HepG2 (cell line): ENCODE measurements around the gene LEMD2. TPM values are rescaled to one million over a fixed set of nuclear protein-coding genes. Genes with fewer than 3 reads are reported as not detected.

Source experiments
- BRD4 ChIP-seq: sonication (generic); formaldehyde crosslinking; IDR thresholded peaks from 2 replicates; pipeline ENCODE4 v1.4.0; 2020; ENCODE audit warnings: missing genetic modification reagents
- CBX5 ChIP-seq: sonication (generic); formaldehyde crosslinking; IDR thresholded peaks from 2 replicates; pipeline ENCODE4 v1.4.0; 2020; ENCODE audit warnings: missing genetic modification reagents, borderline replicate concordance
- GTF3A ChIP-seq: sonication (generic); formaldehyde crosslinking; conservative IDR thresholded peaks from 2 replicates; pipeline ENCODE4 v1.4.0; 2020; ENCODE audit warnings: mild to moderate bottlenecking, missing genetic modification reagents
- GZF1 ChIP-seq: sonication (generic); formaldehyde crosslinking; IDR thresholded peaks from 2 replicates; pipeline ENCODE4 v1.5.1; 2020; ENCODE audit warnings: mild to moderate bottlenecking, missing genetic modification reagents
- KLF11 ChIP-seq: IDR thresholded peaks from 2 replicates; pipeline ENCODE4 v1.6.1; 2016; ENCODE audit warnings: missing compliant biosample characterization
- MXD4 ChIP-seq: IDR thresholded peaks from 2 replicates; pipeline ENCODE4 v1.6.1; 2016; ENCODE audit warnings: mild to moderate bottlenecking, missing biosample characterization, missing genetic modification reagents
- SAFB2 ChIP-seq: sonication (generic); formaldehyde crosslinking; IDR thresholded peaks from 2 replicates; pipeline ENCODE4 v1.5.1; 2020; ENCODE audit warnings: missing genetic modification reagents, low read depth, mild to moderate bottlenecking, borderline replicate concordance
- SP1 ChIP-seq, 2 experiments: fragments of 450-650 bp in 1 of 2; sonication (generic) in 1 of 2; formaldehyde crosslinking in 1 of 2; IDR thresholded peaks; 2 replicates each; pipeline versions ENCODE4 v1.4.0 to v1.6.1; 2016 to 2020; ENCODE audit warnings: missing genetic modification reagents in 1 of 2
- ZNF10 ChIP-seq: sonication (generic); formaldehyde crosslinking; IDR thresholded peaks from 2 replicates; pipeline ENCODE4 v1.4.0; 2020; ENCODE audit warnings: mild to moderate bottlenecking, low read depth, missing genetic modification reagents, borderline replicate concordance
- ZNF510 ChIP-seq: sonication (generic); formaldehyde crosslinking; IDR thresholded peaks from 2 replicates; pipeline ENCODE4 v1.4.0; 2020; ENCODE audit warnings: low read depth, mild to moderate bottlenecking, missing genetic modification reagents
- ZNF674 ChIP-seq: sonication (generic); formaldehyde crosslinking; IDR thresholded peaks from 2 replicates; pipeline ENCODE4 v1.5.0; 2020; ENCODE audit warnings: low read depth, mild to moderate bottlenecking, missing genetic modification reagents
- ZNF841 ChIP-seq: sonication (generic); formaldehyde crosslinking; IDR thresholded peaks from 2 replicates; pipeline ENCODE4 v1.8.1; 2023; ENCODE audit warnings: missing genetic modification reagents, borderline replicate concordance
- polyA plus RNA-seq, 8 experiments: library from polyadenylated mRNA; depleted of rRNA in 3 of 8; stranded (reverse) in 7 of 8; unstranded in 1 of 8; fragments of >200 nt; fragmentation: Illumina TruSeq in 4 of 8; extraction: Trizol in 4 of 8; gene quantifications; 2 replicates each; pipeline versions ENCODE4 v1.2.1 to v1.2.3, GENCODE V29; 2011 to 2016; ENCODE audit warnings: low read depth in 4 of 8, missing spikeins in 1 of 8, mixed read lengths in 1 of 8; ENCODE audit not compliant: insufficient read depth in 1 of 8
- total RNA-seq, 5 experiments: library from RNA; depleted of rRNA; stranded (reverse); fragments of >200 nt; fragmentation: Illumina TruSeq; extraction: Trizol; gene quantifications; 2 replicates each; pipeline ENCODE4 v1.2.3, GENCODE V29; 2016; ENCODE audit warnings: low read depth in 1 of 5
- TF ChIP-seq, protein P1 (sequence below): sonication (generic); formaldehyde crosslinking; IDR thresholded peaks from 2 replicates; pipeline ENCODE4 v1.4.0; 2020; ENCODE audit warnings: low read depth, missing genetic modification reagents
- TF ChIP-seq, protein P2 (sequence below): sonication (generic); formaldehyde crosslinking; IDR thresholded peaks from one replicate; pipeline ENCODE4 v1.5.1; 2020; ENCODE audit warnings: mild to moderate bottlenecking, missing genetic modification reagents; ENCODE audit errors: not compliant biosample characterization

Gene LEMD2
- total and polyA plus RNA-seq, 2 of the 13 experiments (the other 11 are each of a cell fraction or from before 2014, with no cell fraction given), result 45.2 to 62.9 TPM

DNA sequence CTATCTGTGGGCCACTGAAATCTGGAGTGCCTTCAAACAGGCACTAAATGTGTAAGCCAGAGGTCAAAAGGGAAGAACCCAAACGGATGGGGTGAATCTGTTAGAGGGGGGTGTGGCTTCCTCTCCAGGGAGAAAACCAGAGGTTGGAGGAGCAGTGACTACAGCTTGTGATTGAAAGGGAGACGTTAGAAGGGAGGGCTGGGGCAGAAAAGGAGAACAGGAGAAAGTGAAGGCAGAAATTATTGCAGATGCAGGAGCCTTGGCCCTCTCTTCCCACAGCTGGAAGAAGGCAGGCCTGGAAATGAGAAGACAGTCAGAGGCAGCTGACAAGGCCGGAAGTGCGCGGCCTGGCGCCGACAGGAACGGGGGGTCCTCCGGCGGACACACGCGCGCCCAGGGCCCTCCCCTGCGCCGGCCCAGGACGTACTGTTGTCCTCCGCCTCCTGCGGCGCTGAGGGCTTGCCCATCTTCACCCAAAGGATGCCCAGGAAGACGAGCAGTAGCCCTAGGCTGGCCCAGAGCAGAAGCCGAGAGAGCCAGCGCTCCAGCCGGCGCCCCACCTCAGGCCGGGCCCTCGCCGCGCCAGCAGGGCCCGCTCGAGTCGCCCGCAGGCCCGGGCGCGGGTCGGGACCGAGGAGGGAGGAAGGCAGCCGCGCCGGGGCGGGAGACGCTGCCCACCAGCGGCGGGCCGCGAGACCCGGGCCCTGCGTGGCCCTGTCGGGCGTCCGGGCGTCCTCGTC is 806 bp downstream of the LEMD2 start (continued):
- TF ChIP-seq CBX5 (CRISPR knock-in tag), result peak; percentile 40; the same call in 1 of the 2 replicates
- no peak for TF ChIP-seq SP1 (IDR thresholded peaks at IDR 0.05)
- TF ChIP-seq SP1 (CRISPR knock-in tag; IDR thresholded peaks at IDR 0.05), result peak; percentile 37; the same call in 1 of the 2 replicates
- 0 out of 2 replicates have a peak, but pooled peaks have one; percentile 71 for TF ChIP-seq GZF1 (CRISPR knock-in tag)
- no peak; the same call in 1 of the 2 replicates for TF ChIP-seq GTF3A (CRISPR knock-in tag)
- TF ChIP-seq SAFB2, result 0 out of 2 replicates have a peak, but pooled peaks have one; percentile 9
- TF ChIP-seq ZNF510 (CRISPR knock-in tag), result peak; percentile 45; the same call in 1 of the 2 replicates
- no peak for TF ChIP-seq ZNF10 (CRISPR knock-in tag)
- TF ChIP-seq, protein P1, sequence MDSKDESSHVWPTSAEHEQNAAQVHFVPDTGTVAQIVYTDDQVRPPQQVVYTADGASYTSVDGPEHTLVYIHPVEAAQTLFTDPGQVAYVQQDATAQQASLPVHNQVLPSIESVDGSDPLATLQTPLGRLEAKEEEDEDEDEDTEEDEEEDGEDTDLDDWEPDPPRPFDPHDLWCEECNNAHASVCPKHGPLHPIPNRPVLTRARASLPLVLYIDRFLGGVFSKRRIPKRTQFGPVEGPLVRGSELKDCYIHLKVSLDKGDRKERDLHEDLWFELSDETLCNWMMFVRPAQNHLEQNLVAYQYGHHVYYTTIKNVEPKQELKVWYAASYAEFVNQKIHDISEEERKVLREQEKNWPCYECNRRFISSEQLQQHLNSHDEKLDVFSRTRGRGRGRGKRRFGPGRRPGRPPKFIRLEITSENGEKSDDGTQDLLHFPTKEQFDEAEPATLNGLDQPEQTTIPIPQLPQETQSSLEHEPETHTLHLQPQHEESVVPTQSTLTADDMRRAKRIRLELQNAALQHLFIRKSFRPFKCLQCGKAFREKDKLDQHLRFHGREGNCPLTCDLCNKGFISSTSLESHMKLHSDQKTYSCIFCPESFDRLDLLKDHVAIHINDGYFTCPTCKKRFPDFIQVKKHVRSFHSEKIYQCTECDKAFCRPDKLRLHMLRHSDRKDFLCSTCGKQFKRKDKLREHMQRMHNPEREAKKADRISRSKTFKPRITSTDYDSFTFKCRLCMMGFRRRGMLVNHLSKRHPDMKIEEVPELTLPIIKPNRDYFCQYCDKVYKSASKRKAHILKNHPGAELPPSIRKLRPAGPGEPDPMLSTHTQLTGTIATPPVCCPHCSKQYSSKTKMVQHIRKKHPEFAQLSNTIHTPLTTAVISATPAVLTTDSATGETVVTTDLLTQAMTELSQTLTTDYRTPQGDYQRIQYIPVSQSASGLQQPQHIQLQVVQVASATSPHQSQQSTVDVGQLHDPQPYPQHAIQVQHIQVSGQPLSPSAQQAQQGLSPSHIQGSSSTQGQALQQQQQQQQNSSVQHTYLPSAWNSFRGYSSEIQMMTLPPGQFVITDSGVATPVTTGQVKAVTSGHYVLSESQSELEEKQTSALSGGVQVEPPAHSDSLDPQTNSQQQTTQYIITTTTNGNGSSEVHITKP (CRISPR knock-in tag), result peak; percentile 65; the same call in 1 of the 2 replicates
- peak; percentile 75; the same call in 1 of the 2 replicates for TF ChIP-seq BRD4 (CRISPR knock-in tag)
- TF ChIP-seq ZNF674, result no peak
- TF ChIP-seq MXD4, result 0 out of 2 replicates have a peak, but pooled peaks have one; percentile 35
- no peak for TF ChIP-seq ZNF841 (CRISPR knock-in tag)
- TF ChIP-seq, protein P2, sequence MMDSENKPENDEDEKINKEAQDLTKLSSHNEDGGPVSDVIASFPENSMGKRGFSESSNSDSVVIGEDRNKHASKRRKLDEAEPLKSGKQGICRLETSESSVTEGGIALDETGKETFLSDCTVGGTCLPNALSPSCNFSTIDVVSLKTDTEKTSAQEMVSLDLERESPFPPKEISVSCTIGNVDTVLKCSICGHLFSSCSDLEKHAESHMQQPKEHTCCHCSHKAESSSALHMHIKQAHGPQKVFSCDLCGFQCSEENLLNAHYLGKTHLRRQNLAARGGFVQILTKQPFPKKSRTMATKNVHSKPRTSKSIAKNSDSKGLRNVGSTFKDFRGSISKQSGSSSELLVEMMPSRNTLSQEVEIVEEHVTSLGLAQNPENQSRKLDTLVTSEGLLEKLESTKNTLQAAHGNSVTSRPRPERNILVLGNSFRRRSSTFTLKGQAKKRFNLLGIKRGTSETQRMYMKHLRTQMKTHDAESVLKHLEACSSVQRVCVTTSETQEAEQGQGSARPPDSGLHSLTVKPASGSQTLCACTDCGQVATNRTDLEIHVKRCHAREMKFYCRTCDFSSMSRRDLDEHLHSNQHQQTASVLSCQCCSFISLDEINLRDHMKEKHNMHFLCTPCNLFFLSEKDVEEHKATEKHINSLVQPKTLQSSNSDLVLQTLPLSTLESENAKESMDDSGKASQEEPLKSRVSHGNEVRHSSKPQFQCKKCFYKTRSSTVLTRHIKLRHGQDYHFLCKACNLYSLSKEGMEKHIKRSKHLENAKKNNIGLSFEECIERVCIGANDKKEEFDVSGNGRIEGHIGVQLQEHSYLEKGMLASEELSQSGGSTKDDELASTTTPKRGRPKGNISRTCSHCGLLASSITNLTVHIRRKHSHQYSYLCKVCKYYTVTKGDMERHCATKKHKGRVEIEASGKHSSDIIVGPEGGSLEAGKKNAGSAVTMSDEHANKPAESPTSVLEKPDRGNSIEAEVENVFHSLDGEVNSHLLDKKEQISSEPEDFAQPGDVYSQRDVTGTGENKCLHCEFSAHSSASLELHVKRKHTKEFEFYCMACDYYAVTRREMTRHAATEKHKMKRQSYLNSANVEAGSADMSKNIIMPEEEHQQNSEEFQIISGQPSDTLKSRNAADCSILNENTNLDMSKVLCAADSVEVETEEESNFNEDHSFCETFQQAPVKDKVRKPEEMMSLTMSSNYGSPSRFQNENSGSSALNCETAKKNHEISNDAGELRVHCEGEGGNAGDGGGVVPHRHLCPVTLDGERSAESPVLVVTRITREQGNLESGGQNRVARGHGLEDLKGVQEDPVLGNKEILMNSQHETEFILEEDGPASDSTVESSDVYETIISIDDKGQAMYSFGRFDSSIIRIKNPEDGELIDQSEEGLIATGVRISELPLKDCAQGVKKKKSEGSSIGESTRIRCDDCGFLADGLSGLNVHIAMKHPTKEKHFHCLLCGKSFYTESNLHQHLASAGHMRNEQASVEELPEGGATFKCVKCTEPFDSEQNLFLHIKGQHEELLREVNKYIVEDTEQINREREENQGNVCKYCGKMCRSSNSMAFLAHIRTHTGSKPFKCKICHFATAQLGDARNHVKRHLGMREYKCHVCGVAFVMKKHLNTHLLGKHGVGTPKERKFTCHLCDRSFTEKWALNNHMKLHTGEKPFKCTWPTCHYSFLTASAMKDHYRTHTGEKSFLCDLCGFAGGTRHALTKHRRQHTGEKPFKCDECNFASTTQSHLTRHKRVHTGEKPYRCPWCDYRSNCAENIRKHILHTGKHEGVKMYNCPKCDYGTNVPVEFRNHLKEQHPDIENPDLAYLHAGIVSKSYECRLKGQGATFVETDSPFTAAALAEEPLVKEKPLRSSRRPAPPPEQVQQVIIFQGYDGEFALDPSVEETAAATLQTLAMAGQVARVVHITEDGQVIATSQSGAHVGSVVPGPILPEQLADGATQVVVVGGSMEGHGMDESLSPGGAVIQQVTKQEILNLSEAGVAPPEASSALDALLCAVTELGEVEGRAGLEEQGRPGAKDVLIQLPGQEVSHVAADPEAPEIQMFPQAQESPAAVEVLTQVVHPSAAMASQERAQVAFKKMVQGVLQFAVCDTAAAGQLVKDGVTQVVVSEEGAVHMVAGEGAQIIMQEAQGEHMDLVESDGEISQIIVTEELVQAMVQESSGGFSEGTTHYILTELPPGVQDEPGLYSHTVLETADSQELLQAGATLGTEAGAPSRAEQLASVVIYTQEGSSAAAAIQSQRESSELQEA (CRISPR knock-in tag), result peak; percentile 34
- TF ChIP-seq KLF11 (CRISPR knock-in tag), result 0 out of 2 replicates have a peak, but pooled peaks have one; percentile 20
